GM21528 (cell line): ENCODE data around the gene SNORC.

Experiments used
- ATAC-seq: cut with Tn5 transposase; IDR thresholded peaks from one replicate; pipeline ENCODE4 v1.9.1; 2021; ENCODE audit warnings: mild to moderate bottlenecking, moderate library complexity; ENCODE audit not compliant: unreplicated experiment, low FRiP score

Gene SNORC

DNA sequence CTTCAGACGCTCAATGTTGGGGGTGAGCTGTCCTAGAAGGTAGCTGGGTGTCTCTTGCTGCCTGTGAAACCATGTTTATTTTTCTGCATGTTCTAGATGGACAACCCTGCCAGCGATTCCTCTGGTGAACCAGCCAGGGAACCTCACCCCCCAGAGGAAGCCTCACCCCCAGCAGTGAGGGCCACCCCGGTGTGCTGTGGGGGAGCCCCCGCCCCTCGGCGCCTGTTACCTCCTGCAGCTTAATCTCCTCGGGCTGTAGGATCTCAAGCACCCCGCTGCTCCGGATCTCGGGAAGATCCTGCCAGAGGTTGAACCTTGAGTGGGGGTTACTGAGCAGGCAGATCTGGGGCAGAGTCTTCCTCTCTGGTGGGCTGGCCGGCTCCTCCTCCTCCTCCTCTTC, 50.0 kb downstream of the SNORC start:
- ATAC-seq: no peak

DNA sequence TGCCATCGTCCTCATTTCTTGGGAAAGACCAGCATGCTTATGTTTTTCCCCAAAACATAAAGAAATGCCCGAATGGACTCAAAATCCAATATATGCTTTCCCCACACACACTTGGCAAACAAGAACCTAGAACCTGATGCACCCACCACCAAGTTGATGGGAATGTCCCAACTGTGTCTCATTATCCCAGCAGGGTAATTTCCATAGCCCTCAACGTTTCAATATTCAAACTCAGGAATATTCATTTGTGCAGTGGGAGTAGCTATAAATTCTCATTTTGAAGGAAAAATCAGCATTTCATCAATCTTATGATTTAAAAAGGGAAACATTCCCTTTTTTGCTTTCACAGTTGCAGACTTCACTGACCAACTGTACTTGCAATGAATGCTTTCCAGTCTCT, 50.7 kb downstream of the SNORC start:
- no peak for ATAC-seq

DNA sequence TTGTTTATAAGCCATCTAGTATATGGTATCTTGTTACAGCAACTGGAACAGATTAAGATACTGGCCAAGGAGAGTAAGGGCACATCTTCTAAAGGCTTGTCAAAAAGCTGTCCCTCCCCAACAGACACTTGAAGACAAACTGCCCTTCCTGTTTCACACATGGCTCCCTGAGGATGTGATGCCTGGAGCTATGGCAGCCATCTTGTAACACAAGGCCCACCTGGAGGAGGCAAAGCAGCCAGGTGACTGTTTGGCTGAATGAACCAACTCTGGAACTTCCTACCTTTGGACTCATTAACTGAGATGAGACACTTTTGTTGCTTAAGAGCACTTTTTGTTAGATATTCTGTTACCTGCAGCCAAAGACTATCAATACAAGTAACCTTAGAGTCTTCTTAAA, 54.4 kb downstream of the SNORC start:
- no peak for ATAC-seq

DNA sequence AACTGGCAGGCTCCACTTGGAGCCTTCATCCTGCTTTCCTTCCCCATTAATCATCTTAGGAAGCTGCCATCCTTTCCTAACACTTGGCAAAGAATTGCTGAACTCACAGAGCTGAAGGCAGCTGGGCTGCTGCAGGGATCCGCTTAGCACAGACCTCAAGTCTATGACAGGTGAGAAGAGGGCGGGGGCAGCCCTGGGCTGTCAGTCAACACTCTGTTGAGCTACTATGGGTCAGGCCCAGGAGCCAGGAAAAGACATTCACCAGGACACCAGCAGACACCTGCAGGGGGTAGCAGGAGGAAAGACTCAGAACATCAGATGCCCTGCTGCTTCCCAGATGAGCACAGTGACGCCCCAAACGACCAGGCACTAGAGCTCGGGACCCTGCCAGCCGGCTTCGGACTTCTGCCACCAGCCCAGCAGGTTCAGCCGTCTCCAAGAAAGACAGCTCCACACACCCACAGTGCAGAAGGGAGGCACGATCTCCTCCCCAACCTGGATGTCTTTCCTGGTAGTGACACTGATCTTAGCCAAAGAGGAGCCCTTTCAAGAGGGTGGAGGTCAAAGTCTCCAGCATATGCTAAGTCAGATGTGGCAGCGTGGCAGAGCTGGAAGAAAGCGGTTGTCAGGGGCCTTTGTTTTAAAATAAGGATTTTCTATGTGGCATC, 55.2 kb downstream of the SNORC start:
- ATAC-seq: no peak

DNA sequence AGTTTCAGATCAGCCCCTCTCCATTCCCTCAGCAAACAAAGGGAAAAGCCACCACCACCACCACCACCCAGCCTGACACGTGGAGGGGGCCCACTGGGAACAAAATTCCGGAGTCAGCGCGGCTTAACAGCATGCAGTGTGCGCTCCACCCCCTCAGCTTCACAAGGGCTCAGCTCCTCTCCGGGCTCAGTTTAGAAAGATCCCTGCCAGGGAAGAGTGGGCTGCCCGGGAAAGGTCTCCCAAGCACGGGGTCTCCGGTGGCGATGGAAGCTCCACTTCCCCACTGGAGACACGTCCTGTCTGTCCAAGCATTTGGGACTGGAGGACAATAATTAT, 55.7 kb downstream of the SNORC start:
- ATAC-seq: no peak

DNA sequence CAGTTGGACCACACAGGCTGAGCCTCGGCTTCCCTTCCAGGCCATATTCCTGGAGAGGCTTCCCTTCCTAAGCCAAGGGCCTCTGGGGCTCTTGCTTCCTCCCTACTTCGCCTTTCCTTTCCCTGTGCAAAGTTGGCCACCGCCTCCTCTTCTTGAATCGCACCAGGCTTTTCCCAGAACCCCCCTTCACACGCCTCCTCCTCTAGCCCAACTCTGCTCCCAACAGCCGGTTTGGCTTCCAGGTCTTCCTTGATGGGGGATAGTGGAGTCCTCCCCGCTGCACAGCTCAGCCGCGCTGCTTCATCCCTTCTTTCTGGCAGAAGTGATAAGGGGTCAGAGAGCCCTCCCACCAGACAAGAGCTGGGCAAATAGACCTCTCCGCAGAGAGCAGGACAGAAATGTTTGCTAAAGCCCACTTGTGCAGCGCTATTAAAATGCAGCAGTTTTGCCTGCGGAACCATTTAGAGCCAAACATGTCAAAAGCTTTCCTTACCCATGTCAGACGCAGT, 56.4 kb downstream of the SNORC start:
- no peak for ATAC-seq

DNA sequence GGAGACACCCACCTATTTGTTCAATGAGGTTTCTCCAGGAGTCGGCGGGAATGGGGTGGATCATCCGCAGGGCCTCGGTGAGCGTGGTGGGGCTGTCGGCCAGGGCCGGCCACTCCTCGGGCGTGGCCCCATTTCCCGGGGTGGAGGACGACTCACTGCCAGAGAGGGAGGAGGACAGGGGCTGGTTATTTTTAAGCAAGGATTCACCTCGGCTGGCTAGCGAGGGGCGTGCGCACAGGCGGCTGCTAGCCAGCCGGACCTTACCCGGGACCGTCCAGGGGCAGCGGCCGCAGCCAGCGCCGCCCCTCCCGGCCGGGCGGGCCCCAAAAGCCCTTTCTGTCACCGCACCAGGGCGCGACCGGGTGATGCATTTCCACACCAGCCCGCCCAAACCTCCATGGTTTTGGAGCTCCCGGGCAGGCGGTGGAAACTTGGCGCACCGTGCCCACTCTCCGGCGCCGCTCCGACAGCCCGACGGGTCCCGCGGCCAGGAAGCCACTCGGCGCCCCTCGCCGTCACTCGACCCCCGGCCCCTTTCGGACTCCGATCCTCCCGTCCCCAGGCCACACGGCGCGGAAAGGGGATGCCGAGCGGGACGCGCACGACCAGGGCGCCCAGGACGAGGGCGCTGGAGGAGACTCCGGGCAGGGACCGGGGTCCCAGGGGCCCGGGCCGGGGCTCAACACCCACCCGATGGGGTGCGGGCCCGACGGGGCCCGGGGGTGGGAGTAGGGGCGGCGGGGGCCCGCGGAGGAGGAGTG, 57.1 kb downstream of the SNORC start:
- ATAC-seq: no peak

DNA sequence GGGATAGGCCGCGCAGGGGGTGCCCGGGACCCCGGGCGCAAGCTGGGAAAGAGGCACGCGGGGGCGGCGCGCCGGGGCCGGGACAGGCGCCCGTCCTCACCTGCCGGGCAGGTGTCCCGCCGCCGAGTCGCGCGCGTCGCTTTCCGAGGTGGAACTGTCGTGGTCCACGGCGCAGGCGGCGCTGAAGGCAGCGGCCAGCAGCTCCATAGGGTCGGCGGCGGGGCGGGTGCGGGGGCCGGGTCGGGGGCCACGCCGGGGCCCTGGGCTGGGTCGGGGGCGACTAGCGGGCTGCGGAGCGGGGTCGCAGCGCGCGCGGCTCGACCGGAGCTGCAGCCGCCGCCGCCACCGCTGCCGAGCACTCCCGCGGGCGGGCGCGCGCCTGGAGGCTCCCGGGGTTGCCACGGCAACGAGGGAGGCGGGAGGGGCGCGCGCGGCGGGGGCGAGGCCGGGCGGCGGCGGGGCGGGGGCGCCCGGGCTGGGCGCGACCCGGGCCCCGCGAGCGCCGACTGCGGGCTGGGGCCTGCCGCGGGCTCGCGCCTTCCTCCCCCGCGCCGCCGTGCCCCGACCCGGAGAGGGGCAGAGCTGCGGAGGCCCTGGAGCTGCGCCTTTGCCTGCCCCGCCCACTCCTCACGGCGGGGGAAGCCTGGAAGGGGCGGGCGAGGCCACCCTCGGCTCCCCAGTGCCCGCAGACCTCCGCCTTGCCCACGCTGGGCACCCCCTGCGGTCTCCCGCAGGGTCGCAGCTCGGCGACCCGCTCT, 57.9 kb downstream of the SNORC start:
- no peak for ATAC-seq
